DND-41 (cell line): ENCODE data around the gene PCK2.
A peak's percentile ranks its signal among the peaks of the same experiment; 100 is the strongest.

Experiments
- ATAC-seq: fragments of 200-7000 bp; cut with Tn5 transposase; 3 replicates; pipeline ENCODE4 v1.9.1; 2021; ENCODE audit warnings: low read depth; ENCODE audit not compliant: insufficient read depth
- DNase-seq: peaks from one replicate; pipeline ENCODE4 v3.0.0-alpha.2; 2020
- H2AFZ ChIP-seq: 2 replicates; pipeline ENCODE4 v1.6.0; 2012; ENCODE audit warnings: low read depth, low read length
- H3K27ac ChIP-seq: 2 replicates; pipeline ENCODE4 v1.5.1; 2012; ENCODE audit warnings: low read length, inconsistent platforms
- H3K27me3 ChIP-seq: fragments of 200-600 bp; sonication (generic); 2 replicates; pipeline ENCODE4 v1.6.0; 2012; ENCODE audit warnings: low read length, mild to moderate bottlenecking, inconsistent platforms; ENCODE audit not compliant: insufficient read depth, poor library complexity
- H3K36me3 ChIP-seq: 2 replicates; pipeline ENCODE4 v1.5.1; 2012; ENCODE audit warnings: low read length, inconsistent platforms; ENCODE audit not compliant: insufficient read depth
- H3K4me1 ChIP-seq: 2 replicates; pipeline ENCODE4 v1.5.1; 2012; ENCODE audit warnings: mild to moderate bottlenecking, low read length; ENCODE audit not compliant: insufficient read depth
- H3K4me2 ChIP-seq: 2 replicates; pipeline ENCODE4 v1.6.0; 2012; ENCODE audit warnings: mild to moderate bottlenecking, moderate library complexity, low read length, inconsistent platforms; ENCODE audit not compliant: insufficient read depth
- H3K4me3 ChIP-seq, 2 experiments: fragments of 200-600 bp in 1 of 2; shearing (Covaris generic) in 1 of 2; 2 replicates each; pipeline ENCODE4 v1.5.1; 2012 to 2016; ENCODE audit warnings: inconsistent platforms in 2 of 2, low read length in 2 of 2, mild to moderate bottlenecking in 2 of 2, low read depth in 1 of 2, moderate library complexity in 1 of 2
- H3K79me2 ChIP-seq: 2 replicates; pipeline ENCODE4 v1.6.0; 2012; ENCODE audit warnings: low read length, inconsistent platforms; ENCODE audit not compliant: insufficient read depth
- H3K9ac ChIP-seq: 2 replicates; pipeline ENCODE4 v1.6.0; 2012; ENCODE audit warnings: low read depth, mild to moderate bottlenecking, inconsistent platforms, low read length, moderate library complexity
- H3K9me3 ChIP-seq: 2 replicates; pipeline ENCODE4 v1.5.1; 2012; ENCODE audit warnings: low read length, moderate library complexity, mild to moderate bottlenecking, inconsistent platforms; ENCODE audit not compliant: insufficient read depth, severe bottlenecking
- H4K20me1 ChIP-seq: 2 replicates; pipeline ENCODE4 v1.6.0; 2012; ENCODE audit warnings: low read length; ENCODE audit not compliant: insufficient read depth
- EZH2 ChIP-seq: IDR thresholded peaks from 3 replicates; pipeline ENCODE4 v1.6.1; 2012; ENCODE audit warnings: borderline replicate concordance, low read depth, mild to moderate bottlenecking, moderate library complexity, low read length, inconsistent platforms; ENCODE audit not compliant: severe bottlenecking
- TF ChIP-seq, protein P1 (sequence below): IDR thresholded peaks from 2 replicates; pipeline ENCODE4 v1.5.1; 2012; ENCODE audit warnings: borderline replicate concordance, low read length, moderate library complexity, mild to moderate bottlenecking; ENCODE audit not compliant: poor library complexity, severe bottlenecking; ENCODE audit errors: extremely low read depth

PCK2 gene

GRCh38 chr14:24089890-24090289 lies 4.2 kb upstream of the PCK2 start:
- peaks cover 5% of the 10 kb centered on the region for H3K79me2 ChIP-seq
- no peak overlapping the region for H3K4me3 ChIP-seq
- H3K36me3 ChIP-seq, result no peaks in the 10 kb centered on the region
- TF ChIP-seq, protein P1, sequence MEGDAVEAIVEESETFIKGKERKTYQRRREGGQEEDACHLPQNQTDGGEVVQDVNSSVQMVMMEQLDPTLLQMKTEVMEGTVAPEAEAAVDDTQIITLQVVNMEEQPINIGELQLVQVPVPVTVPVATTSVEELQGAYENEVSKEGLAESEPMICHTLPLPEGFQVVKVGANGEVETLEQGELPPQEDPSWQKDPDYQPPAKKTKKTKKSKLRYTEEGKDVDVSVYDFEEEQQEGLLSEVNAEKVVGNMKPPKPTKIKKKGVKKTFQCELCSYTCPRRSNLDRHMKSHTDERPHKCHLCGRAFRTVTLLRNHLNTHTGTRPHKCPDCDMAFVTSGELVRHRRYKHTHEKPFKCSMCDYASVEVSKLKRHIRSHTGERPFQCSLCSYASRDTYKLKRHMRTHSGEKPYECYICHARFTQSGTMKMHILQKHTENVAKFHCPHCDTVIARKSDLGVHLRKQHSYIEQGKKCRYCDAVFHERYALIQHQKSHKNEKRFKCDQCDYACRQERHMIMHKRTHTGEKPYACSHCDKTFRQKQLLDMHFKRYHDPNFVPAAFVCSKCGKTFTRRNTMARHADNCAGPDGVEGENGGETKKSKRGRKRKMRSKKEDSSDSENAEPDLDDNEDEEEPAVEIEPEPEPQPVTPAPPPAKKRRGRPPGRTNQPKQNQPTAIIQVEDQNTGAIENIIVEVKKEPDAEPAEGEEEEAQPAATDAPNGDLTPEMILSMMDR, result no peak
- TF ChIP-seq EZH2, result no peak
- H2AFZ ChIP-seq, result no peak overlapping the region
- H3K9ac ChIP-seq, result no peak overlapping the region
- ATAC-seq, result no peak
- H3K4me2 ChIP-seq, result no peak overlapping the region
- no peak for DNase-seq
- H3K9me3 ChIP-seq, result no peaks in the 10 kb centered on the region
- no peak overlapping the region for H3K27ac ChIP-seq
- no peaks in the 10 kb centered on the region for H4K20me1 ChIP-seq
- no peaks in the 10 kb centered on the region for H3K27me3 ChIP-seq
- H3K4me1 ChIP-seq, result peaks cover 20% of the 10 kb centered on the region

GRCh38 chr14:24092110-24092504 lies 2.0 kb upstream of the PCK2 start:
- Histone ChIP-seq H3K4me2 (no peak overlapping the region), H3K27me3 (no peaks in the 10 kb centered on the region), H3K9me3 (no peaks in the 10 kb centered on the region), H4K20me1 (no peaks in the 10 kb centered on the region), H3K36me3 (peaks cover 8% of the 10 kb centered on the region), H3K4me1 (peaks cover 30% of the 10 kb centered on the region), H3K27ac (no peak overlapping the region; the same call in 1 of the 2 replicates), H3K4me3 (no peak overlapping the region), H2AFZ (no peak overlapping the region), H3K9ac (no peak overlapping the region), H3K79me2 (peaks cover 22% of the 10 kb centered on the region)
- ATAC-seq (no peak), DNase-seq (no peak)
- TF ChIP-seq EZH2, result no peak

DNA sequence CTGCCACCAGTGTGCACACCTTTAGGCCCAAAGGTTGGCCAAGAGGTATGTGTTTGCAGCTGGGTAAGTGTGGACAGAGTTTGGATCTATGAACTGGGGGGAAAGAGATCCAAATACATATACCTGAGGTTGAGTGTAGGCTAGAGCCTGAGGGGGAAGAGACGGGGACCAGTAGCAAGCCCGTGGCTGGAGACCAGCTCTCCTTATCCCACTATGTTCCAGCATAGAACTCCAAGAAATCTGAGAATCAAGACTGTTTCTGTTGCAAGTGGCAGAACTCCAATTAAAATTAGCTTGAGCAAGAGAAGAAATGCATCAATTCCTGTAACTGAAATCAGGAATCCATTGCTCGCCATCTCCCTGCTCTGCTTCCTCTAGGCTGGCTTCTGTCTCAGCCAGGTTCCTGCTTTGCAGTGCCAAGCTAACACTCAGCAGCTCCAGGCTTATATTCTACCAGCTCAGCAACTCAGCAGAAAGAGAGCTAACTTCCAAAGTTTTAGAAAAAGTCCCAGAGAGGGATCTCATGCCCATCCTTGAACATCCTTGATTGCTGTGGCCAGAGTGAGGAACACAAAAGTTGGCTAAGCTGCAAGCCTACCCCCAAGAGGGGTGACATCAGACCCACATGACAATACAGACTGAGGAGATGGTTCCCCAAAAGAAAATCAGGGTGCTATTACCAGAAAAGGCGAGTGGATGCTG lies 1.5 kb upstream of the PCK2 start:
- Histone ChIP-seq H3K27ac (peak overlapping the region; percentile 94; the same call in 1 of the 2 replicates), H3K79me2 (peaks cover 22% of the 10 kb centered on the region), H3K4me1 (peaks cover 30% of the 10 kb centered on the region), H3K9ac (no peak overlapping the region), H3K4me2 (no peak overlapping the region), H2AFZ (no peak overlapping the region), H3K9me3 (no peaks in the 10 kb centered on the region), H3K36me3 (peaks cover 8% of the 10 kb centered on the region), H4K20me1 (no peaks in the 10 kb centered on the region), H3K27me3 (no peaks in the 10 kb centered on the region), H3K4me3 (no peak overlapping the region)
- DNase-seq (no peak), ATAC-seq (no peak)
- TF ChIP-seq, protein P1, result no peak
- TF ChIP-seq EZH2, result no peak

GRCh38 chr14:24093207-24093900 lies 757 bp upstream of the PCK2 start:
- H3K4me2 ChIP-seq, result peak overlapping the region; percentile 77
- peak overlapping the region; percentile 85 for H2AFZ ChIP-seq
- no peaks in the 10 kb centered on the region for H3K9me3 ChIP-seq
- H3K79me2 ChIP-seq, result peaks cover 22% of the 10 kb centered on the region
- H3K9ac ChIP-seq, result peak overlapping the region; percentile 95
- no peaks in the 10 kb centered on the region for H4K20me1 ChIP-seq
- TF ChIP-seq, protein P1, result no peak
- no peak for TF ChIP-seq EZH2
- H3K27ac ChIP-seq, result peak overlapping the region; percentile 94
- no peaks in the 10 kb centered on the region for H3K27me3 ChIP-seq
- no peak for ATAC-seq
- peak overlapping the region in 1 of 2 experiments; percentile 75; a peak in 2 of 4 replicates for H3K4me3 ChIP-seq
- peaks cover 13% of the 10 kb centered on the region for H3K36me3 ChIP-seq
- H3K4me1 ChIP-seq, result peaks cover 30% of the 10 kb centered on the region
- no peak for DNase-seq
